Suprapubic skin (tissue), 3 donors: ENCODE results near the gene CHRNA4.

Source experiments
- POLR2A ChIP-seq, 2 donors: fragments of 450-650 bp; IDR thresholded peaks; one replicate each; pipeline ENCODE4 v1.6.1; 2017; ENCODE audit warnings: antibody characterized with exemption in 2 of 2, mild to moderate bottlenecking in 2 of 2, moderate library complexity in 2 of 2
- TF ChIP-seq, protein P1 (sequence below), 2 donors: fragments of 200-600 bp in 1 of 2; fragments of 450-650 bp in 1 of 2; sonication (generic) in 1 of 2; IDR thresholded peaks; one replicate each; pipeline ENCODE4 v1.5.1; 2016 to 2019; ENCODE audit warnings: antibody characterized with exemption in 2 of 2, mild to moderate bottlenecking in 1 of 2, moderate library complexity in 1 of 2

DNA sequence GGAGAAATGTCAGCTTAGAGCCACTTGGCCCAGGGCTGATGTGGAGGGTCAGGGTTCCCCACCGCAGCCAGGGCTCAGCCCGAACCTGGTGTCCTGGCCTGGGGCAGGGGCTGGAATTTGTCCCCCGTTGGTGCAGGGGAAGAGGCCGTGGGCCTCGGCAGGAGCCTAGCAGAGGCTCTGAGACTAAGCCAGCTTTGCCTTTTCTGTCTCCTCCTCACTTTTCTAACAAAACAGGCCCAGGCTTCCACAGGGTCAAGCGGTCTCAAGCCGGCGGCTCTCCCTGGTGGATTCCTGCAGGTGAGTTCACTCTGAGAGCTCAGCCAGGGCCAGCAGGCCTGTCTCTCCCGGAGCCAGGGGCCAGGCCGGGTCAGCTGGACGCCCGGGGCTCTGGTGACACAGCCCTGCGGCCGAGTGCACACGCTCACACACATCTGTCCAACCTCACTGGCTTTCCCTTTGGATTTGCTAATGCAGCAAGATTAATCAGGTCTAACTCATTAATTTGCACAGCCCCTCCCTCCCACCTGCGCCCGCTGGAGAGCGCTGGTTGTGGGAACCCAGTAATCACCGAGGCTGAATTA is 2.9 kb upstream of the CHRNA4 start:
- TF ChIP-seq, protein P1, sequence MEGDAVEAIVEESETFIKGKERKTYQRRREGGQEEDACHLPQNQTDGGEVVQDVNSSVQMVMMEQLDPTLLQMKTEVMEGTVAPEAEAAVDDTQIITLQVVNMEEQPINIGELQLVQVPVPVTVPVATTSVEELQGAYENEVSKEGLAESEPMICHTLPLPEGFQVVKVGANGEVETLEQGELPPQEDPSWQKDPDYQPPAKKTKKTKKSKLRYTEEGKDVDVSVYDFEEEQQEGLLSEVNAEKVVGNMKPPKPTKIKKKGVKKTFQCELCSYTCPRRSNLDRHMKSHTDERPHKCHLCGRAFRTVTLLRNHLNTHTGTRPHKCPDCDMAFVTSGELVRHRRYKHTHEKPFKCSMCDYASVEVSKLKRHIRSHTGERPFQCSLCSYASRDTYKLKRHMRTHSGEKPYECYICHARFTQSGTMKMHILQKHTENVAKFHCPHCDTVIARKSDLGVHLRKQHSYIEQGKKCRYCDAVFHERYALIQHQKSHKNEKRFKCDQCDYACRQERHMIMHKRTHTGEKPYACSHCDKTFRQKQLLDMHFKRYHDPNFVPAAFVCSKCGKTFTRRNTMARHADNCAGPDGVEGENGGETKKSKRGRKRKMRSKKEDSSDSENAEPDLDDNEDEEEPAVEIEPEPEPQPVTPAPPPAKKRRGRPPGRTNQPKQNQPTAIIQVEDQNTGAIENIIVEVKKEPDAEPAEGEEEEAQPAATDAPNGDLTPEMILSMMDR (IDR thresholded peaks at IDR 0.05): no peak
- no peak for TF ChIP-seq POLR2A (IDR thresholded peaks at IDR 0.05)
